Caco-2 (cell line): ENCODE data around the gene RPA4. TPM values are rescaled to one million over a fixed set of nuclear protein-coding genes. Genes with fewer than 3 reads are reported as not detected.
A peak's percentile ranks its signal among the peaks of the same experiment; 100 is the strongest.

Experiments used
- BruUV-seq: library from RNA; stranded (reverse); fragments of 400-500 nt; replicated peaks from 2 replicates; lab custom pipeline; 2021; lab: Mats Ljungman, UMichigan
- CTCF ChIA-PET: fragments of 300-600 bp; sonication (Branson Sonifier 250); formaldehyde crosslinking; loops from one replicate; lab custom pipeline; 2022; ENCODE audit warnings: antibody characterized with exemption; lab: Charles Lee
- POLR2A ChIA-PET: fragments of 300-600 bp; sonication (Branson Sonifier 250); formaldehyde crosslinking; loops from one replicate; lab custom pipeline; 2022; ENCODE audit warnings: antibody characterized with exemption; lab: Charles Lee
- DNase-seq, 2 experiments: peaks; one replicate each; pipeline versions ENCODE4 v3.0.0 to v3.0.0-alpha.2; 2020 to 2022
- H3K27me3 ChIP-seq: replicated peaks from 2 replicates; pipeline ENCODE4 v1.6.0; 2011; ENCODE audit warnings: low read length; ENCODE audit not compliant: control insufficient read depth, insufficient read depth
- H3K36me3 ChIP-seq: 2 replicates; pipeline ENCODE4 v1.5.1; 2011; ENCODE audit warnings: low read length; ENCODE audit not compliant: control insufficient read depth, insufficient read depth
- H3K4me1 ChIP-seq: fragments of 250-450 bp; sonication (Bioruptor Pico); 2 replicates; pipeline ENCODE4 v1.5.1; 2020; ENCODE audit warnings: mild to moderate bottlenecking
- H3K4me3 ChIP-seq: 2 replicates; pipeline ENCODE4 v1.5.1; 2011; ENCODE audit warnings: low read depth, mild to moderate bottlenecking, control low read depth, low read length
- H3K9me3 ChIP-seq: fragments of 250-450 bp; sonication (Bioruptor Pico); 2 replicates; pipeline ENCODE4 v1.5.1; 2020; ENCODE audit warnings: mild to moderate bottlenecking, moderate library complexity
- H3K27ac Mint-ChIP-seq: one replicate; pipeline ENCODE4 v1.8.0; 2022; ENCODE audit warnings: mixed read lengths; ENCODE audit not compliant: unreplicated experiment
- H3K27me3 Mint-ChIP-seq: one replicate; pipeline ENCODE4 v1.8.0; 2022; ENCODE audit warnings: mixed read lengths; ENCODE audit not compliant: insufficient read depth, unreplicated experiment
- H3K36me3 Mint-ChIP-seq: one replicate; pipeline ENCODE4 v1.8.0; 2022; ENCODE audit warnings: mild to moderate bottlenecking, mixed read lengths; ENCODE audit not compliant: insufficient read depth, unreplicated experiment
- H3K4me1 Mint-ChIP-seq: one replicate; pipeline ENCODE4 v1.8.0; 2022; ENCODE audit warnings: low read depth, mixed read lengths; ENCODE audit not compliant: unreplicated experiment
- H3K4me3 Mint-ChIP-seq: one replicate; pipeline ENCODE4 v1.8.0; 2022; ENCODE audit warnings: mild to moderate bottlenecking, moderate library complexity, mixed read lengths; ENCODE audit not compliant: unreplicated experiment
- H3K9me3 Mint-ChIP-seq: one replicate; pipeline ENCODE4 v1.8.0; 2022; ENCODE audit warnings: mixed read lengths; ENCODE audit not compliant: unreplicated experiment
- CTCF ChIP-seq, 2 experiments: fragments of 200-600 bp in 1 of 2; IDR thresholded peaks; 1 replicate in 1 of 2; 2 replicates in 1 of 2; pipeline versions ENCODE4 v1.5.1 to v1.8.0; 2011 to 2022; ENCODE audit warnings: antibody characterized with exemption in 1 of 2, control low read depth in 1 of 2, inconsistent platforms in 1 of 2, low read depth in 1 of 2, low read length in 1 of 2, mild to moderate bottlenecking in 1 of 2, moderate library complexity in 1 of 2; ENCODE audit not compliant: insufficient read depth in 1 of 2, severe bottlenecking in 1 of 2, unreplicated experiment in 1 of 2
- intact Hi-C: fragments of 100-400 bp; cut with micrococcal nuclease; formaldehyde crosslinking; loops from one replicate; pipeline ENCODE4 v1.10.0; 2022; ENCODE audit not compliant: unreplicated experiment
- total RNA-seq: library from RNA; stranded (reverse); gene quantifications from 2 replicates; pipeline ENCODE4 v1.2.3, GENCODE V29; 2022

Gene RPA4
- total RNA-seq, 1 experiment from 2014 or later = 0.75 TPM

DNA sequence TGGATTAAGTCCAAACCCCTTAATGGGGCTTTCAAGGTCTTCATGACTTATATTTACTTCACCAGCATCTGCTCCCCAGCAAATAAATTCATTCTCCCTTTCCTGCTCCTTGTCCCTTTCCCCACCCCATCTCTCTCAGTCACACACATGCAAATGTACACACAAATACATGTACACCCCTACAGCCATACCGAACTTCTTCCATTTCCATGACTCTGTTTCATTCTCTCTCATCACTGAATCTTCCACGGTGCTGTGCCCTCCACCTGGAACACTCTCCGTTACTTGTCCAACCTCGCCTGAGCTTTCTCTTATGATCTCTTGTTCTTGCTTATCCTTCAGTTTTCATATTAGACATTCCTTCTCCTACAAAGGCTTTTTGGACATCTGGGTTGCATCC is 22.0 kb upstream of the RPA4 start:
- POLR2A ChIA-PET = no interaction called here
- no peak for DNase-seq
- Histone ChIP-seq H3K4me1 (no peaks in the 10 kb centered on the region), H3K4me3 (no peak overlapping the region), H3K27me3 (no peaks in the 10 kb centered on the region), H3K36me3 (no peaks in the 10 kb centered on the region), H3K9me3 (no peaks in the 10 kb centered on the region)
- H3K4me3 Mint-ChIP-seq = no peak overlapping the region
- H3K4me1 Mint-ChIP-seq = no peaks in the 10 kb centered on the region
- no peaks in the 10 kb centered on the region for H3K27me3 Mint-ChIP-seq
- H3K9me3 Mint-ChIP-seq = no peaks in the 10 kb centered on the region
- CTCF ChIA-PET = no interaction called here
- H3K36me3 Mint-ChIP-seq = no peaks in the 10 kb centered on the region
- H3K27ac Mint-ChIP-seq = no peak overlapping the region
- BruUV-seq = no TSS peak
- no peak for TF ChIP-seq CTCF (IDR thresholded peaks at IDR 0.05; ENCODE audit: insufficient read depth in 1 of 2, low read depth in 1 of 2, low read length in 1 of 2, severe bottlenecking in 1 of 2, unreplicated experiment in 1 of 2)
- intact Hi-C loops = no loop called here

- Histone ChIP-seq H3K4me1 (no peaks in the 10 kb centered on the region), H3K27me3 (no peaks in the 10 kb centered on the region), H3K36me3 (no peaks in the 10 kb centered on the region), H3K4me3 (no peak overlapping the region), H3K9me3 (no peaks in the 10 kb centered on the region)
- no peaks in the 10 kb centered on the region for H3K9me3 Mint-ChIP-seq
- no peak for TF ChIP-seq CTCF (IDR thresholded peaks at IDR 0.05; ENCODE audit: insufficient read depth in 1 of 2, low read depth in 1 of 2, low read length in 1 of 2, severe bottlenecking in 1 of 2, unreplicated experiment in 1 of 2)
- CTCF ChIA-PET = no interaction called here
- no peak overlapping the region for H3K4me3 Mint-ChIP-seq
- no peaks in the 10 kb centered on the region for H3K27me3 Mint-ChIP-seq
- POLR2A ChIA-PET = no interaction called here
- no peaks in the 10 kb centered on the region for H3K4me1 Mint-ChIP-seq
- DNase-seq = no peak
- no peak overlapping the region for H3K27ac Mint-ChIP-seq
- no peaks in the 10 kb centered on the region for H3K36me3 Mint-ChIP-seq
- BruUV-seq = no TSS peak
- intact Hi-C loops = no loop called here
These were observed 319 bp downstream of the RPA4 start for GRCh38 chrX:96884027-96884426.

DNA sequence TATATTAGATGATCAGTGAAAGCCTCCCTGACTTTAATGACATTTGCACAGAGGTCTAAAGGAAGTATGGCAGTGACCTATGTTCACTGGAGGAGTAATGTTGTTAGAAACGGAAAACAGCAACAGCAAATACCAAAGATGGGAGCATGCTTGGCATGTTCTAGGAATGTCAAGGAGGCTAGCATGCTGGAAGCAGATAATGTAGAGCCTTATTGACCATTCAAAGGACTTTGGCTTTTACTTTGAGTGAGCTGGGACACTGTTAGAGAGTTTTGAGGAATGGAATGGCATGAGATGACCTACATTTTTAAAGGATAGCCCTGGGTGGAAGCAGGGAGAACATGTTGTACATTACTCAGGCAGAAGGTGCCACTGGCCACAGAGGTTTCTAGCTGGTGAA is 6.0 kb downstream of the RPA4 start:
- ChIA-PET CTCF (no interaction called here), POLR2A (no interaction called here)
- no peak for TF ChIP-seq CTCF (IDR thresholded peaks at IDR 0.05; ENCODE audit: insufficient read depth in 1 of 2, low read depth in 1 of 2, low read length in 1 of 2, severe bottlenecking in 1 of 2, unreplicated experiment in 1 of 2)
- Histone ChIP-seq H3K4me3 (no peak overlapping the region), H3K9me3 (no peaks in the 10 kb centered on the region), H3K36me3 (no peaks in the 10 kb centered on the region), H3K27me3 (no peaks in the 10 kb centered on the region), H3K4me1 (peaks cover 4% of the 10 kb centered on the region; the same call in 1 of the 2 replicates)
- intact Hi-C loops = no loop called here
- H3K27me3 Mint-ChIP-seq = no peaks in the 10 kb centered on the region
- H3K36me3 Mint-ChIP-seq = no peaks in the 10 kb centered on the region
- no peaks in the 10 kb centered on the region for H3K4me1 Mint-ChIP-seq
- peak; percentile 33 to 36 for DNase-seq
- peak overlapping the region; percentile 25 for H3K27ac Mint-ChIP-seq
- no peaks in the 10 kb centered on the region for H3K9me3 Mint-ChIP-seq
- no TSS peak for BruUV-seq
- H3K4me3 Mint-ChIP-seq = no peak overlapping the region
